HAP-1 (cell line): ENCODE data around the gene ENDOU.

Experiments
- DNase-seq, 2 experiments: peaks; one replicate each; pipeline ENCODE4 v3.0.0-alpha.2; 2016 to 2020; ENCODE audit warnings: low spot score in 2 of 2
- H3K27me3 ChIP-seq: fragments of 250-450 bp; sonication (Bioruptor Pico); 2 replicates; pipeline ENCODE4 v1.5.1; 2020; ENCODE audit warnings: low read depth, mild to moderate bottlenecking, moderate library complexity
- H3K36me3 ChIP-seq: fragments of 250-450 bp; sonication (Bioruptor Pico); replicated peaks from 2 replicates; pipeline ENCODE4 v1.5.1; 2020; ENCODE audit warnings: mild to moderate bottlenecking
- H3K4me1 ChIP-seq: fragments of 250-450 bp; sonication (Bioruptor Pico); 2 replicates; pipeline ENCODE4 v1.5.1; 2020; ENCODE audit warnings: mild to moderate bottlenecking
- H3K4me3 ChIP-seq: fragments of 250-450 bp; sonication (Bioruptor Pico); 2 replicates; pipeline ENCODE4 v1.5.1; 2020; ENCODE audit warnings: mild to moderate bottlenecking, moderate library complexity
- H3K9me3 ChIP-seq: fragments of 250-450 bp; sonication (Bioruptor Pico); 2 replicates; pipeline ENCODE4 v1.5.1; 2020; ENCODE audit warnings: mild to moderate bottlenecking, moderate library complexity
- in situ Hi-C: fragments of 300-500 bp; cut with MboI; formaldehyde crosslinking; loops from 3 replicates; pipeline ENCODE4 v1.14.3; 2020; ENCODE audit warnings: low sequenced_read_pairs, inconsistent platforms, mixed read lengths

The ENDOU gene

GRCh38 chr12:47766502-47767215 is 41.4 kb upstream of the ENDOU start:
- no peak overlapping the region for H3K4me3 ChIP-seq
- in situ Hi-C loops: no loop called here
- no peaks in the 10 kb centered on the region for H3K27me3 ChIP-seq
- no peaks in the 10 kb centered on the region for H3K36me3 ChIP-seq
- H3K9me3 ChIP-seq: no peaks in the 10 kb centered on the region
- DNase-seq: no peak
- H3K4me1 ChIP-seq: peaks cover 23% of the 10 kb centered on the region

- H3K36me3 ChIP-seq: no peaks in the 10 kb centered on the region
- no peak overlapping the region for H3K4me3 ChIP-seq
- H3K27me3 ChIP-seq: no peaks in the 10 kb centered on the region
- DNase-seq: no peak
- peaks cover 8% of the 10 kb centered on the region for H3K4me1 ChIP-seq
- no peaks in the 10 kb centered on the region for H3K9me3 ChIP-seq
- in situ Hi-C loops: no loop called here
These were observed 38.4 kb upstream of the ENDOU start for GRCh38 chr12:47763481-47764346.

- in situ Hi-C loops: no loop called here
- DNase-seq: no peak
- Histone ChIP-seq H3K4me3 (no peak overlapping the region), H3K4me1 (peaks cover under 1% of the 10 kb centered on the region; the same call in 1 of the 2 replicates), H3K27me3 (no peaks in the 10 kb centered on the region), H3K36me3 (no peaks in the 10 kb centered on the region), H3K9me3 (no peaks in the 10 kb centered on the region)
These were observed 37.7 kb upstream of the ENDOU start for GRCh38 chr12:47762850-47763465.

GRCh38 chr12:47758834-47759690 is 33.8 kb upstream of the ENDOU start, which contains the start of gene RAPGEF3:
Gene RAPGEF3, minus strand, starts transcription at chr12:47758880. Its CDS starts 324 bp downstream, at chr12:47758556.
- no peaks in the 10 kb centered on the region for H3K27me3 ChIP-seq
- no peaks in the 10 kb centered on the region for H3K36me3 ChIP-seq
- in situ Hi-C loops: no loop called here
- H3K4me1 ChIP-seq: no peaks in the 10 kb centered on the region
- peak; percentile 60 to 85 for DNase-seq
- H3K4me3 ChIP-seq: peak within 1 kb of the TSS; percentile 41
- H3K9me3 ChIP-seq: no peaks in the 10 kb centered on the region

GRCh38 chr12:47758584-47758833 is 33.2 kb upstream of the ENDOU start:
- no peaks in the 10 kb centered on the region for H3K4me1 ChIP-seq
- H3K27me3 ChIP-seq: no peaks in the 10 kb centered on the region
- no peak for DNase-seq
- H3K4me3 ChIP-seq: peak overlapping the region; percentile 41
- in situ Hi-C loops: no loop called here
- H3K9me3 ChIP-seq: no peaks in the 10 kb centered on the region
- no peaks in the 10 kb centered on the region for H3K36me3 ChIP-seq

GRCh38 chr12:47757840-47758583 is 32.7 kb upstream of the ENDOU start:
- H3K4me3 ChIP-seq: peak overlapping the region; percentile 41; the same call in 1 of the 2 replicates

GRCh38 chr12:47757364-47757839 is 32.1 kb upstream of the ENDOU start:
- Histone ChIP-seq H3K27me3 (no peaks in the 10 kb centered on the region), H3K4me1 (no peaks in the 10 kb centered on the region), H3K9me3 (no peaks in the 10 kb centered on the region), H3K4me3 (no peak overlapping the region), H3K36me3 (no peaks in the 10 kb centered on the region)
- DNase-seq: no peak
- in situ Hi-C loops: no loop called here

More at GRCh38 chr12:47757840-47758583, 32.7 kb upstream of the ENDOU start:
- Histone ChIP-seq H3K4me1 (no peaks in the 10 kb centered on the region), H3K27me3 (no peaks in the 10 kb centered on the region), H3K36me3 (no peaks in the 10 kb centered on the region), H3K9me3 (no peaks in the 10 kb centered on the region)
- in situ Hi-C loops: no loop called here
- DNase-seq: no peak

- Histone ChIP-seq H3K36me3 (no peaks in the 10 kb centered on the region), H3K27me3 (no peaks in the 10 kb centered on the region), H3K9me3 (no peaks in the 10 kb centered on the region), H3K4me1 (no peaks in the 10 kb centered on the region), H3K4me3 (no peak overlapping the region)
- DNase-seq: no peak
- in situ Hi-C loops: no loop called here
These were observed 30.6 kb upstream of the ENDOU start for GRCh38 chr12:47755655-47756562.

- no peak overlapping the region for H3K4me3 ChIP-seq
- in situ Hi-C loops: no loop called here
- H3K36me3 ChIP-seq: no peaks in the 10 kb centered on the region
- no peaks in the 10 kb centered on the region for H3K27me3 ChIP-seq
- no peaks in the 10 kb centered on the region for H3K4me1 ChIP-seq
- H3K9me3 ChIP-seq: no peaks in the 10 kb centered on the region
- no peak for DNase-seq
These were observed 29.6 kb upstream of the ENDOU start for GRCh38 chr12:47754881-47755280.

- H3K27me3 ChIP-seq: no peaks in the 10 kb centered on the region
- no peak for DNase-seq
- H3K36me3 ChIP-seq: no peaks in the 10 kb centered on the region
- H3K4me3 ChIP-seq: no peak overlapping the region
- H3K4me1 ChIP-seq: no peaks in the 10 kb centered on the region
- in situ Hi-C loops: no loop called here
- no peaks in the 10 kb centered on the region for H3K9me3 ChIP-seq
These were observed 28.8 kb upstream of the ENDOU start for GRCh38 chr12:47754126-47754525.

GRCh38 chr12:47753021-47754001 is 28.0 kb upstream of the ENDOU start:
- Histone ChIP-seq H3K9me3 (no peaks in the 10 kb centered on the region), H3K4me1 (no peaks in the 10 kb centered on the region), H3K4me3 (no peak overlapping the region), H3K27me3 (no peaks in the 10 kb centered on the region), H3K36me3 (no peaks in the 10 kb centered on the region)
- in situ Hi-C loops: no loop called here
- no peak for DNase-seq
